Measurements from ENCODE around the gene ACSS1. TPM values are rescaled to one million over a fixed set of nuclear protein-coding genes. Genes with fewer than 3 reads are reported as not detected.

The ACSS1 gene
- total RNA-seq (2022; extraction: Qiagen RNA extraction), result 16.1 to 18.5 TPM (median 17.3 TPM) in 5 replicates

GRCh38 chr20:25058051-25058846, at the start of gene ACSS1:
Gene ACSS1, minus strand, starts transcription at chr20:25058139. Its CDS starts 37 bp downstream, at chr20:25058102.

GRCh38 chr20:25081730-25082497, 24.0 kb upstream of the ACSS1 start, which contains the start of gene VSX1:
Gene VSX1, minus strand, starts transcription at chr20:25082141. Its CDS starts 45 bp downstream, at chr20:25082096.

GRCh38 chr20:24992487-24993205, 65.3 kb downstream of the ACSS1 start, which contains the start of gene APMAP:
Gene APMAP, minus strand, starts transcription at chr20:24992751. Its CDS starts 63 bp downstream, at chr20:24992688.

Other genes with a start within 250 kb of the ACSS1 start
- gene CST7, start 108.9 kb downstream of the ACSS1 start, total RNA-seq (2022; extraction: Qiagen RNA extraction), result 0.13 TPM in 1 of 5 replicates, not detected in the others
- gene APMAP, start 65.4 kb downstream of the ACSS1 start, total RNA-seq (2022; extraction: Qiagen RNA extraction), result 180 to 194 TPM (median 185 TPM) in 5 replicates
- 0.68 to 1.0 TPM (median 0.99 TPM) in 5 replicates for gene VSX1, start 24.0 kb upstream of the ACSS1 start, total RNA-seq (2022; extraction: Qiagen RNA extraction)
- gene ENTPD6, start 137.6 kb upstream of the ACSS1 start, total RNA-seq (2022; extraction: Qiagen RNA extraction), result 172 to 195 TPM (median 191 TPM) in 5 replicates
- 302 to 405 TPM (median 398 TPM) in 5 replicates for gene PYGB, start 189.9 kb upstream of the ACSS1 start, total RNA-seq (2022; extraction: Qiagen RNA extraction)